GM12878 (cell line): ENCODE data around the gene NAALADL2. TPM values are rescaled to one million over a fixed set of nuclear protein-coding genes. Genes with fewer than 3 reads are reported as not detected.

ENCODE experiments used
- ATAC-seq: fragments of 200-7000 bp; cut with Tn5 transposase; 3 replicates; pipeline ENCODE4 v1.9.1; 2020; ENCODE audit warnings: mild to moderate bottlenecking, moderate library complexity
- BruUV-seq: library from RNA; stranded (reverse); fragments of 400-500 nt; replicated peaks from 2 replicates; lab custom pipeline; 2021; lab: Mats Ljungman, UMichigan
- CTCF ChIA-PET: fragments of 300-600 bp; sonication (Branson Sonifier 250); formaldehyde crosslinking; extraction: SDS; loops from one replicate; lab custom pipeline; 2021; ENCODE audit warnings: inconsistent platforms; lab: Yijun Ruan, JAX
- POLR2A ChIA-PET: fragments of 350-600 bp; formaldehyde crosslinking; extraction: SDS; loops from one replicate; lab custom pipeline; 2021; ENCODE audit warnings: inconsistent platforms; lab: Charles Lee
- RAD21 ChIA-PET: fragments of 300-600 bp; sonication (Branson Sonifier 250); formaldehyde crosslinking; loops from one replicate; lab custom pipeline; 2023; ENCODE audit warnings: antibody characterized with exemption; ENCODE audit not compliant: unreplicated experiment; lab: Charles Lee
- SMC1A ChIA-PET: fragments of 300-600 bp; sonication (Branson Sonifier 250); formaldehyde crosslinking; loops from one replicate; lab custom pipeline; 2023; ENCODE audit not compliant: unreplicated experiment, uncharacterized antibody; lab: Charles Lee
- DNase-seq: peaks from one replicate; pipeline ENCODE4 v3.0.0-alpha.2; 2011; ENCODE audit warnings: low read depth, low spot score
- FAIRE-seq: peaks from 3 replicates; lab custom pipeline; 2011; peaks lifted over from hg19 to GRCh38; lab: Jason Lieb, UNC
- H2AFZ ChIP-seq: 2 replicates; pipeline ENCODE4 v1.6.0; 2011; ENCODE audit warnings: low read depth, low read length, control low read depth; ENCODE audit not compliant: control insufficient read depth
- H3K27ac ChIP-seq: 2 replicates; pipeline ENCODE4 v1.5.1; 2011; ENCODE audit warnings: control low read depth; ENCODE audit not compliant: control insufficient read depth, insufficient read depth
- H3K27me3 ChIP-seq, 2 experiments: replicated peaks in 1 of 2; 2 replicates each; pipeline versions ENCODE4 v1.6.0 to v1.6.1; 2011; ENCODE audit warnings: low read length in 1 of 2; ENCODE audit not compliant: control insufficient read depth in 2 of 2, insufficient read depth in 2 of 2
- H3K36me3 ChIP-seq, 2 experiments: 2 replicates each; pipeline ENCODE4 v1.5.1; 2011; ENCODE audit warnings: low read length in 1 of 2; ENCODE audit not compliant: control insufficient read depth in 2 of 2, insufficient read depth in 2 of 2
- H3K4me1 ChIP-seq: 2 replicates; pipeline ENCODE4 v1.6.1; 2011; ENCODE audit warnings: mild to moderate bottlenecking, low read length, moderate library complexity, mixed read lengths; ENCODE audit not compliant: control insufficient read depth, insufficient read depth
- H3K4me2 ChIP-seq: 2 replicates; pipeline ENCODE4 v1.6.0; 2011; ENCODE audit warnings: control low read depth; ENCODE audit not compliant: control insufficient read depth, insufficient read depth
- H3K4me3 ChIP-seq: fragments of 200-600 bp; sonication (generic); 2 replicates; pipeline ENCODE4 v1.5.1; 2016
- H3K79me2 ChIP-seq: 2 replicates; pipeline ENCODE4 v1.6.0; 2011; ENCODE audit warnings: low read length; ENCODE audit not compliant: control insufficient read depth, insufficient read depth
- H3K9ac ChIP-seq: 2 replicates; pipeline ENCODE4 v1.8.0; 2011; ENCODE audit warnings: low read length, control low read depth, mixed read lengths; ENCODE audit not compliant: control insufficient read depth, insufficient read depth
- H3K9me3 ChIP-seq: replicated peaks from 3 replicates; pipeline ENCODE4 v1.5.1; 2011; ENCODE audit warnings: mild to moderate bottlenecking, low read length; ENCODE audit not compliant: control insufficient read depth, insufficient read depth
- H4K20me1 ChIP-seq: 2 replicates; pipeline ENCODE4 v1.6.0; 2011; ENCODE audit not compliant: control insufficient read depth, insufficient read depth
- CBX3 ChIP-seq: fragments of 200-600 bp; sonication (generic); IDR thresholded peaks from 2 replicates; pipeline ENCODE4 v1.6.1; 2016; ENCODE audit warnings: low read depth, borderline replicate concordance
- CBX5 ChIP-seq: sonication (generic); IDR thresholded peaks from 2 replicates; pipeline ENCODE4 v1.6.1; 2016; ENCODE audit warnings: low read depth, moderate library complexity, mild to moderate bottlenecking, inconsistent platforms
- CREM ChIP-seq: IDR thresholded peaks from 2 replicates; pipeline ENCODE4 v1.6.1; 2014; ENCODE audit warnings: antibody characterized with exemption, low read depth
- EP300 ChIP-seq, 2 experiments: fragments of 150-350 bp in 1 of 2; IDR thresholded peaks; 2 replicates each; pipeline ENCODE4 v1.6.1; 2011 to 2012; ENCODE audit warnings: low read depth in 2 of 2, low read length in 2 of 2, borderline replicate concordance in 1 of 2, improper control_type of control experiment in 1 of 2, inconsistent platforms in 1 of 2; ENCODE audit not compliant: control insufficient read depth in 1 of 2
- FOS ChIP-seq: IDR thresholded peaks from 3 replicates; pipeline ENCODE4 v1.6.1; 2011; ENCODE audit warnings: borderline replicate concordance; ENCODE audit not compliant: insufficient read length; ENCODE audit errors: extremely low read depth
- HDAC6 ChIP-seq: fragments of 200-600 bp; sonication (generic); IDR thresholded peaks from one replicate; pipeline ENCODE4 v1.8.0; 2017; ENCODE audit warnings: antibody characterized with exemption; ENCODE audit not compliant: unreplicated experiment
- KLF5 ChIP-seq: fragments of 450-650 bp; IDR thresholded peaks from 2 replicates; pipeline ENCODE4 v1.6.1; 2014; ENCODE audit warnings: mild to moderate bottlenecking; ENCODE audit not compliant: partially characterized antibody
- MTA2 ChIP-seq: fragments of 450-650 bp; IDR thresholded peaks from 2 replicates; pipeline ENCODE4 v1.6.1; 2016; ENCODE audit warnings: low read depth, mild to moderate bottlenecking, moderate library complexity
- MXI1 ChIP-seq: fragments of 150-350 bp; IDR thresholded peaks from 2 replicates; pipeline ENCODE4 v1.6.1; 2011; ENCODE audit warnings: low read depth, mild to moderate bottlenecking, inconsistent platforms, low read length, improper control_type of control experiment
- POLR2AphosphoS2 ChIP-seq: IDR thresholded peaks from 2 replicates; pipeline ENCODE4 v1.6.1; 2011; ENCODE audit warnings: low read depth, mild to moderate bottlenecking, low read length, improper control_type of control experiment, moderate library complexity
- SP1 ChIP-seq: IDR thresholded peaks from one replicate; pipeline ENCODE4 v1.6.1; 2011; ENCODE audit warnings: low read depth, low read length
- SUPT20H ChIP-seq: IDR thresholded peaks from 2 replicates; pipeline ENCODE4 v1.6.1; 2011; ENCODE audit warnings: low read depth, mild to moderate bottlenecking, low read length, moderate library complexity, borderline replicate concordance; ENCODE audit not compliant: control insufficient read depth
- TCF3 ChIP-seq: IDR thresholded peaks from 2 replicates; pipeline ENCODE4 v1.6.1; 2012; ENCODE audit warnings: low read depth, mild to moderate bottlenecking, low read length, borderline replicate concordance; ENCODE audit not compliant: insufficient read depth
- WRNIP1 ChIP-seq: IDR thresholded peaks from 2 replicates; pipeline ENCODE4 v1.6.1; 2011; ENCODE audit warnings: low read depth, low read length, improper control_type of control experiment, borderline replicate concordance
- ZNF274 ChIP-seq: IDR thresholded peaks from one replicate; pipeline ENCODE4 v1.8.0; 2011; ENCODE audit not compliant: insufficient read length, insufficient read depth
- ZNF384 ChIP-seq: IDR thresholded peaks from 2 replicates; pipeline ENCODE4 v1.6.1; 2012; ENCODE audit warnings: low read depth, mild to moderate bottlenecking, low read length, improper control_type of control experiment, borderline replicate concordance
- ZSCAN29 ChIP-seq: fragments of 450-650 bp; IDR thresholded peaks from 2 replicates; pipeline ENCODE4 v1.6.1; 2017; ENCODE audit warnings: mild to moderate bottlenecking, moderate library complexity
- WGBS: methylation state at CpG from one replicate; pipeline ENCODE4 v1.1.6; 2016; ENCODE audit warnings: low lambda C conversion rate; ENCODE audit not compliant: insufficient replicate concordance, insufficient coverage; ENCODE audit errors: missing lambda C conversion rate; 5-methylcytosine and 5-hydroxymethylcytosine counted together
- in situ Hi-C: fragments of 300-500 bp; cut with MboI; formaldehyde crosslinking; loops from 9 replicates; pipeline ENCODE4 v1.14.3; 2018; ENCODE audit warnings: mixed read lengths
- intact Hi-C: fragments of 100-400 bp; cut with micrococcal nuclease; formaldehyde crosslinking; loops from one replicate; pipeline ENCODE4 v1.14.2; 2022; ENCODE audit not compliant: unreplicated experiment
- polyA plus RNA-seq, 11 experiments: library from polyadenylated mRNA; depleted of rRNA in 4 of 11; unstranded in 6 of 11; stranded (reverse) in 5 of 11; fragments of >200 nt; fragmentation: Nextera tagmentation in 4 of 11; fragmentation: Illumina TruSeq in 1 of 11; extraction: Ambion mirVana in 4 of 11; extraction: Trizol in 1 of 11; gene quantifications; 1 replicate in 1 of 11; 2 replicates in 10 of 11; pipeline versions ENCODE4 v1.2.1 to v1.2.3, GENCODE V29; 2011 to 2016; ENCODE audit warnings: inconsistent platforms in 2 of 11, missing spikeins in 2 of 11, low read depth in 1 of 11
- total RNA-seq, 4 experiments: library from RNA; depleted of rRNA in 3 of 4; stranded (reverse); fragments of >200 nt in 3 of 4; fragmentation: Illumina TruSeq in 1 of 4; extraction: Trizol in 1 of 4; gene quantifications; 2 replicates each; pipeline versions ENCODE4 v1.2.1 to v1.2.3, GENCODE V29; 2013 to 2021

NAALADL2 gene
- total and polyA plus RNA-seq, 10 of the 15 experiments (the other 5 are each of a cell fraction or from before 2014, with no cell fraction given) = 0.06 to 10.8 (median 0.46) TPM

- Histone ChIP-seq H4K20me1 (no peaks in the 10 kb centered on the region), H3K9me3 (no peaks in the 10 kb centered on the region), H3K27me3 (no peaks in the 10 kb centered on the region; a peak in 1 of 4 replicates), H3K9ac (no peak overlapping the region), H3K79me2 (no peaks in the 10 kb centered on the region), H3K4me1 (no peaks in the 10 kb centered on the region), H3K27ac (no peak overlapping the region), H3K4me3 (no peak overlapping the region), H3K4me2 (no peak overlapping the region), H3K36me3 (no peaks in the 10 kb centered on the region), H2AFZ (no peak overlapping the region)
- ATAC-seq = no peak
- intact Hi-C loops (no loop called here), in situ Hi-C loops (no loop called here)
- no peak for DNase-seq
- BruUV-seq = no TSS peak
- FAIRE-seq = no peak
- TF ChIP-seq ZNF384 (no peak), ZSCAN29 (no peak), TCF3 (no peak), SUPT20H (no peak), EP300 (IDR thresholded peaks at IDR 0.05; ENCODE audit: borderline replicate concordance in 1 of 2, control insufficient read depth in 1 of 2, low read depth in 2 of 2, low read length in 2 of 2) (no peak), POLR2AphosphoS2 (no peak), SP1 (no peak), CREM (no peak), HDAC6 (no peak), CBX3 (no peak), CBX5 (no peak), MXI1 (no peak), WRNIP1 (no peak), MTA2 (no peak), FOS (no peak), ZNF274 (no peak), KLF5 (no peak)
- POLR2A ChIA-PET = no interaction called here
- RAD21 ChIA-PET = no interaction called here
- CTCF ChIA-PET = no interaction called here
- SMC1A ChIA-PET = interaction anchor here (1.7 kb wide), 1 partner anchor 8 kb away, joined by 3 read pairs; no protein-coding TSS in a partner anchor
- WGBS = 0% methylated on average over 4 of the region's 4 CpGs
These were observed 200.7 kb downstream of the NAALADL2 start for GRCh38 chr3:175059788-175060187.
